K562 (cell line): ENCODE measurements around the gene FUZ. TPM values are rescaled to one million over a fixed set of nuclear protein-coding genes. Genes with fewer than 3 reads are reported as not detected.

ENCODE experiments used
- ATAC-seq: fragments of 200-7000 bp; cut with Tn5 transposase; 3 replicates; pipeline ENCODE4 v1.9.1; 2020; ENCODE audit warnings: moderate library complexity
- BruUV-seq: library from RNA; stranded (reverse); fragments of 400-500 nt; replicated peaks from 2 replicates; lab custom pipeline; 2021; lab: Mats Ljungman, UMichigan
- CTCF ChIA-PET: fragments of 300-600 bp; formaldehyde crosslinking; extraction: SDS; loops from one replicate; lab custom pipeline; 2021; ENCODE audit warnings: low intra/inter-chr PET ratio; lab: Yijun Ruan, JAX
- POLR2A ChIA-PET: fragments of 300-600, 350-650 bp; sonication (Branson Sonifier 250); formaldehyde crosslinking; extraction: SDS; loops from one replicate; lab custom pipeline; 2021; ENCODE audit warnings: antibody characterized with exemption, inconsistent platforms; lab: Yijun Ruan, JAX
- DNase-seq, 4 experiments: peaks; one replicate each; pipeline versions ENCODE4 v3.0.0 to v3.0.0-alpha.2; 2011 to 2018; ENCODE audit warnings: low spot score in 3 of 4, mixed read lengths in 3 of 4; ENCODE audit errors: extremely low read depth in 1 of 4
- FAIRE-seq: peaks from 2 replicates; lab custom pipeline; 2011; peaks lifted over from hg19 to GRCh38; lab: Jason Lieb, UNC
- H2AFZ ChIP-seq: 2 replicates; pipeline ENCODE4 v1.6.0; 2011; ENCODE audit warnings: low read depth, low read length, control low read depth, inconsistent platforms
- H3K27ac ChIP-seq: fragments of 200-600 bp; 3 replicates; pipeline ENCODE4 v1.8.0; 2011; ENCODE audit warnings: low read depth, mild to moderate bottlenecking, control low read depth, inconsistent platforms, low read length, moderate library complexity, mixed read lengths; ENCODE audit errors: extremely low read depth
- H3K27me3 ChIP-seq, 2 experiments: fragments of 300-600 bp in 1 of 2; 2 replicates in 1 of 2; 3 replicates in 1 of 2; pipeline versions ENCODE4 v1.6.0 to v1.8.0; 2011; ENCODE audit warnings: inconsistent platforms in 2 of 2, low read length in 2 of 2, mild to moderate bottlenecking in 1 of 2, mixed read lengths in 1 of 2, moderate library complexity in 1 of 2; ENCODE audit not compliant: control insufficient read depth in 2 of 2, insufficient read depth in 2 of 2
- H3K36me3 ChIP-seq: fragments of 300-600 bp; 3 replicates; pipeline ENCODE4 v1.8.0; 2011; ENCODE audit warnings: mild to moderate bottlenecking, low read length, inconsistent platforms; ENCODE audit not compliant: control insufficient read depth, insufficient read depth
- H3K4me1 ChIP-seq, 2 experiments: fragments of 200-600 bp in 1 of 2; replicated peaks in 1 of 2; 2 replicates in 1 of 2; 3 replicates in 1 of 2; pipeline versions ENCODE4 v1.5.1 to v1.8.0; 2011; ENCODE audit warnings: inconsistent platforms in 2 of 2, low read length in 2 of 2, mild to moderate bottlenecking in 1 of 2, mixed read lengths in 1 of 2, moderate library complexity in 1 of 2; ENCODE audit not compliant: control insufficient read depth in 2 of 2, insufficient read depth in 2 of 2
- H3K4me2 ChIP-seq: 2 replicates; pipeline ENCODE4 v1.6.1; 2011; ENCODE audit warnings: low read length, control low read depth, inconsistent platforms, mixed read lengths; ENCODE audit not compliant: insufficient read depth
- H3K4me3 ChIP-seq: fragments of 200-600 bp; sonication (generic), shearing (Covaris generic); 2 replicates; pipeline ENCODE4 v1.5.1; 2016; ENCODE audit warnings: control low read depth, inconsistent platforms
- H3K79me2 ChIP-seq: fragments of 200-600 bp; 3 replicates; pipeline ENCODE4 v1.8.0; 2011; ENCODE audit warnings: low read length, inconsistent platforms; ENCODE audit not compliant: control insufficient read depth, insufficient read depth
- H3K9ac ChIP-seq, 2 experiments: 2 replicates each; pipeline versions ENCODE4 v1.6.0 to v1.6.1; 2011; ENCODE audit warnings: low read depth in 2 of 2, low read length in 2 of 2, control low read depth in 1 of 2, inconsistent platforms in 1 of 2, mild to moderate bottlenecking in 1 of 2, mixed read lengths in 1 of 2; ENCODE audit not compliant: insufficient read depth in 1 of 2
- H3K9me1 ChIP-seq: one replicate; pipeline ENCODE4 v1.6.0; 2011; ENCODE audit warnings: inconsistent platforms, mild to moderate bottlenecking, low read length, moderate library complexity; ENCODE audit not compliant: control insufficient read depth, insufficient read depth
- H3K9me3 ChIP-seq: replicated peaks from 2 replicates; pipeline ENCODE4 v1.5.1; 2011; ENCODE audit warnings: low read depth, low read length, inconsistent platforms; ENCODE audit not compliant: control insufficient read depth, insufficient read depth
- H4K20me1 ChIP-seq: replicated peaks from 2 replicates; pipeline ENCODE4 v1.6.1; 2011; ENCODE audit warnings: low read length, inconsistent platforms, mixed read lengths; ENCODE audit not compliant: control insufficient read depth, insufficient read depth
- CREB3 ChIP-seq: fragments of 450-650 bp; conservative IDR thresholded peaks from 2 replicates; pipeline ENCODE4 v1.6.1; 2016; ENCODE audit warnings: missing genetic modification characterization, low read depth, mild to moderate bottlenecking, missing compliant biosample characterization, moderate library complexity
- EP400 ChIP-seq: fragments of 450-650 bp; IDR thresholded peaks from 2 replicates; pipeline ENCODE4 v1.6.1; 2017; ENCODE audit warnings: antibody characterized with exemption, mild to moderate bottlenecking, moderate library complexity
- ETV1 ChIP-seq: fragments of 450-650 bp; conservative IDR thresholded peaks from 2 replicates; pipeline ENCODE4 v1.6.1; 2016; ENCODE audit warnings: missing genetic modification characterization, control low read depth, low read depth, missing compliant biosample characterization
- GTF2E2 ChIP-seq: fragments of 200-800 bp; sonication (Bioruptor generic); IDR thresholded peaks from 2 replicates; pipeline ENCODE4 v1.6.1; 2016; ENCODE audit warnings: missing genetic modification characterization, missing compliant biosample characterization
- HDGF ChIP-seq: fragments of 450-650 bp; IDR thresholded peaks from 2 replicates; pipeline ENCODE4 v1.6.1; 2016
- MAFF ChIP-seq: IDR thresholded peaks from 2 replicates; pipeline ENCODE4 v1.6.1; 2012; ENCODE audit warnings: low read length, improper control_type of control experiment
- MEIS2 ChIP-seq: fragments of 450-650 bp; IDR thresholded peaks from 2 replicates; pipeline ENCODE4 v1.6.1; 2014; ENCODE audit warnings: mild to moderate bottlenecking; ENCODE audit not compliant: partially characterized antibody
- RBFOX2 ChIP-seq: fragments of 200-400 bp; formaldehyde crosslinking; IDR thresholded peaks from 2 replicates; pipeline ENCODE4 v1.6.1; 2017; ENCODE audit warnings: low read depth, mild to moderate bottlenecking, low read length, moderate library complexity
- TARDBP ChIP-seq: fragments of 450-650 bp; IDR thresholded peaks from 2 replicates; pipeline ENCODE4 v1.6.1; 2016
- XRCC4 ChIP-seq: IDR thresholded peaks from one replicate; pipeline ENCODE4 v1.6.1; 2011; ENCODE audit not compliant: insufficient read depth, insufficient read length; ENCODE audit errors: extremely low read depth
- ZNF140 ChIP-seq: fragments of 250-450 bp; sonication (Bioruptor Pico); IDR thresholded peaks from 2 replicates; pipeline ENCODE4 v1.8.0; 2021; ENCODE audit warnings: moderate library complexity, mild to moderate bottlenecking, inconsistent platforms
- ZNF644 ChIP-seq: fragments of 200-800 bp; sonication (Bioruptor generic); IDR thresholded peaks from 2 replicates; pipeline ENCODE4 v1.6.1; 2016; ENCODE audit warnings: low read depth, missing genetic modification characterization, missing compliant biosample characterization
- WGBS: fragments of 100-300 bp; shearing (Covaris generic); methylation state at CpG from one replicate; pipeline ENCODE4 v1.1.6; 2016; ENCODE audit warnings: low coverage, mixed read lengths; ENCODE audit not compliant: insufficient coverage; ENCODE audit errors: missing lambda C conversion rate; 5-methylcytosine and 5-hydroxymethylcytosine counted together
- in situ Hi-C: fragments of 300-500 bp; cut with MboI; formaldehyde crosslinking; loops from 4 replicates; pipeline ENCODE4 v1.15.0; 2018; ENCODE audit warnings: inconsistent platforms, mixed read lengths
- intact Hi-C: fragments of 100-400 bp; cut with micrococcal nuclease; formaldehyde crosslinking; loops from 2 replicates; pipeline ENCODE4 v1.14.2; 2022
- polyA plus RNA-seq, 8 experiments: library from polyadenylated mRNA; depleted of rRNA in 4 of 8; stranded (reverse) in 5 of 8; unstranded in 3 of 8; fragments of >200 nt; fragmentation: Nextera tagmentation in 2 of 8; fragmentation: Illumina TruSeq in 1 of 8; extraction: Ambion mirVana in 2 of 8; extraction: Trizol in 1 of 8; gene quantifications; 2 replicates each; pipeline versions ENCODE4 v1.2.1 to v1.2.3, GENCODE V29; 2011 to 2014; ENCODE audit warnings: inconsistent platforms in 1 of 8, missing spikeins in 1 of 8
- total RNA-seq, 7 experiments: library from RNA; depleted of rRNA in 6 of 7; stranded (reverse); fragments of >200 nt in 6 of 7; fragmentation: Illumina TruSeq in 2 of 7; extraction: Trizol in 2 of 7; gene quantifications; 2 replicates each; pipeline versions ENCODE4 v1.2.1 to v1.2.3, GENCODE V29; 2011 to 2021; ENCODE audit warnings: low replicate concordance in 1 of 7

The FUZ gene
- total and polyA plus RNA-seq, 9 of the 15 experiments (the other 6 are each of a cell fraction or from before 2014, with no cell fraction given), result 0.17 to 7.6 (median 3.6) TPM; not detected in 1

- POLR2A ChIA-PET, result interaction anchor here (0.6 to 1.0 kb wide), 2 partner anchors 52 to 1390 kb away, joined by 4 to 5 read pairs; partner anchors contain the start of gene PTOV1
- peak overlapping the region in 1 of 2 experiments; percentile 45; a peak in 1 of 4 replicates for H3K9ac ChIP-seq
- in situ Hi-C loops, result no loop called here
- TF ChIP-seq MAFF (no peak), HDGF (no peak), ZNF140 (CRISPR knock-in tag) (no peak), XRCC4 (no peak), RBFOX2 (0 out of 2 replicates have a peak, but pooled peaks have one; percentile 7)
- TF ChIP-seq, all 486 proteins: peak for 1
- intact Hi-C loops, result no loop called here
- no peak for FAIRE-seq
- no peak for DNase-seq
- Histone ChIP-seq H3K9me1 (no peaks in the 10 kb centered on the region), H3K27ac (no peak overlapping the region), H3K4me1 (peaks cover 0 to 36% of the 10 kb centered on the region in 2 experiments; a peak in 2 of 5 replicates), H2AFZ (no peak overlapping the region), H4K20me1 (no peaks in the 10 kb centered on the region; the same call in 1 of the 2 replicates), H3K27me3 (no peaks in the 10 kb centered on the region), H3K79me2 (no peaks in the 10 kb centered on the region), H3K9me3 (no peaks in the 10 kb centered on the region), H3K36me3 (peaks cover 93% of the 10 kb centered on the region), H3K4me2 (no peak overlapping the region), H3K4me3 (no peak overlapping the region)
- CTCF ChIA-PET, result no interaction called here
- 94% methylated on average over 8 of the region's 11 CpGs for WGBS
- BruUV-seq, result no TSS peak
- ATAC-seq, result no peak
Measured at GRCh38 chr19:49798574-49798973, 14.5 kb downstream of the FUZ start.

GRCh38 chr19:49795615-49796014 lies 17.5 kb downstream of the FUZ start:
- H3K9ac ChIP-seq, result peak overlapping the region in 1 of 2 experiments; percentile 17; a peak in 1 of 4 replicates
- H4K20me1 ChIP-seq, result no peaks in the 10 kb centered on the region; the same call in 1 of the 2 replicates
- POLR2A ChIA-PET, result no interaction called here
- no peak for FAIRE-seq
- TF ChIP-seq CREB3 (tag) (no peak), TARDBP (no peak), EP400 (no peak), ETV1 (tag) (no peak), RBFOX2 (0 out of 2 replicates have a peak, but pooled peaks have one; percentile 23), ZNF644 (tag) (no peak), GTF2E2 (tag) (no peak), MEIS2 (no peak)
- no peak for ATAC-seq
- 95% methylated on average over 13 of the region's 20 CpGs for WGBS
- H3K79me2 ChIP-seq, result peaks cover 3% of the 10 kb centered on the region; the same call in 1 of the 3 replicates
- H3K27ac ChIP-seq, result no peak overlapping the region
- DNase-seq, result no peak
- intact Hi-C loops, result no loop called here
- no peaks in the 10 kb centered on the region for H3K9me3 ChIP-seq
- H3K4me2 ChIP-seq, result no peak overlapping the region
- no peak overlapping the region for H2AFZ ChIP-seq
- H3K4me1 ChIP-seq, result peaks cover 0 to 30% of the 10 kb centered on the region in 2 experiments; a peak in 3 of 5 replicates
- H3K4me3 ChIP-seq, result no peak overlapping the region
- in situ Hi-C loops, result no loop called here
- peaks cover 90% of the 10 kb centered on the region for H3K36me3 ChIP-seq
- no peaks in the 10 kb centered on the region for H3K9me1 ChIP-seq
- H3K27me3 ChIP-seq, result no peaks in the 10 kb centered on the region
- CTCF ChIA-PET, result no interaction called here
- no TSS peak for BruUV-seq
